ENCODE measurements around the gene ZNF750.

DNA sequence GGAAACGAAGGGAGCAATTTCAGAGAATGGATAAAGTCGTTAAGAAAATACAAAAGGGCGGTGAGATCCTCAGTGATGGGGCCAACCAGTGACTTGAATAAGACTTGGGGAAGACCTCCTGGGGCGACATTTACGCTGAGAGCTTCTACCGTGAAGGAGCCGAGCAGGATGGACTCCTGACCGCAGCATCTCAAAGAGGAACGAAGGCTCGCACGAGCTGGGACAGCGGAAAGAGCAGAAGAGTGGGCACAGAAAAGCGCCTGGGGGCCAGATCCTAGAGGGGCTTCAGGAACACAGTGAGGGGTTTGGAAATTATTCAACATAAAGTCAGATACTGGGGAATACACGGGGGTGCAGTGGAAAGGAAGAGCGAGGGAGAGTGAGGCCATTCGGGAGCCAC, 17.5 kb downstream of the ZNF750 start:
- TF ChIP-seq POLR2A (IDR thresholded peaks at IDR 0.05), result no peak
- TF ChIP-seq, protein P1, sequence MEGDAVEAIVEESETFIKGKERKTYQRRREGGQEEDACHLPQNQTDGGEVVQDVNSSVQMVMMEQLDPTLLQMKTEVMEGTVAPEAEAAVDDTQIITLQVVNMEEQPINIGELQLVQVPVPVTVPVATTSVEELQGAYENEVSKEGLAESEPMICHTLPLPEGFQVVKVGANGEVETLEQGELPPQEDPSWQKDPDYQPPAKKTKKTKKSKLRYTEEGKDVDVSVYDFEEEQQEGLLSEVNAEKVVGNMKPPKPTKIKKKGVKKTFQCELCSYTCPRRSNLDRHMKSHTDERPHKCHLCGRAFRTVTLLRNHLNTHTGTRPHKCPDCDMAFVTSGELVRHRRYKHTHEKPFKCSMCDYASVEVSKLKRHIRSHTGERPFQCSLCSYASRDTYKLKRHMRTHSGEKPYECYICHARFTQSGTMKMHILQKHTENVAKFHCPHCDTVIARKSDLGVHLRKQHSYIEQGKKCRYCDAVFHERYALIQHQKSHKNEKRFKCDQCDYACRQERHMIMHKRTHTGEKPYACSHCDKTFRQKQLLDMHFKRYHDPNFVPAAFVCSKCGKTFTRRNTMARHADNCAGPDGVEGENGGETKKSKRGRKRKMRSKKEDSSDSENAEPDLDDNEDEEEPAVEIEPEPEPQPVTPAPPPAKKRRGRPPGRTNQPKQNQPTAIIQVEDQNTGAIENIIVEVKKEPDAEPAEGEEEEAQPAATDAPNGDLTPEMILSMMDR (IDR thresholded peaks at IDR 0.05), result no peak
